ENCODE measurements around the gene IRAK2.
A peak's percentile ranks its signal among the peaks of the same experiment; 100 is the strongest.

IRAK2 gene

DNA sequence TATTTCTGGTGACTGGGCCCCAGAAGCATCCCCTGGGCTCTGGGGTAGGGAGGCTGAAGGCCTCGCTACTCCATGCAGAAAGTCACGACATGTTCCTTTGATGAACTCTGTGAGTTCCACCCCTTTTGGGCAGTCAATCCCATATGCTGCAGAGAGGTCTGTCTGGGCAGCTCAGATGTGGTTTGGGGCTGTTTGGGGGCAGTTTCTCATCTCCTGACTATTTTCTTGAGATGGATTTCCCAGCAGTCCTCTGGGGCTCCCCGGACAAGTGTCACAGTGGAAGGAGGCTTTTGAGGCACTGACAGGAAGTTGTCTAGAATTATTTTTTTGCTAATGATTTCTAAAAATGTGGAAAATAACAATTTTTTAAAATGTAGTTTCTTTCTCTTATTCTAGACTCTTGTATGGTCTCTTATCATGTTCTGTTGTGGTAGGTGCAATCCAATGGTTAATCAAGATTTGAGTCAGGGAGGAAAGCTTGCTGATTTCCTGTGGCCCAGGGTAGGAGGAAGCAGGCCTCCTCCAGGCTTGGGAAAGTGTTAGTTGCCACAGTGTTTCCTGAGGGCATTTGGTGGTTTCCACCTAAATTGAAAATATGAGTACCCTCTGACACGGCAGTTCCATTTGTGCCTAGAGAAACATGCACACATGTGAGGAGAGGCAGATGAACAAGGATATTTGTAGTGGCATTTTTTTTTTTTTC is 63.7 kb downstream of the IRAK2 start:
- DNase-seq: no peak

DNA sequence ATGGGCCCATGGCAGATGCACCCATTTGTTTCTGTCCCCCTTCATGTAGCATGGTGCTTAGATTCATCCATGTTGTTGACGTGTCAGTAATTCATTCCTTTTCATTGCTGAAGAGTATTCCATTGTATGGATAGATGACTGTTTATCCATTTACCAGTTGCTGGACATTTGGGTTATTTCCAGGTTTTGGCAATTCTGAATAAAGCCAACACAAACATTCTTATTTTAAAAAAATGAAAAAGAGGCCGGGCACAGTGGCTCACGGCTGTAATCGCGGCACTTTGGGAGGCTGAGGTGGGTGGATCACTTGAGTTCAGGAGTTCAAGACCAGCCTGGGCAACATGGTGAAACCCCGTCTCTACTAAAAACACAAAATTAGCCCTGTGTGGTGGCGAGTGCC is 64.9 kb downstream of the IRAK2 start:
- no peak for DNase-seq

DNA sequence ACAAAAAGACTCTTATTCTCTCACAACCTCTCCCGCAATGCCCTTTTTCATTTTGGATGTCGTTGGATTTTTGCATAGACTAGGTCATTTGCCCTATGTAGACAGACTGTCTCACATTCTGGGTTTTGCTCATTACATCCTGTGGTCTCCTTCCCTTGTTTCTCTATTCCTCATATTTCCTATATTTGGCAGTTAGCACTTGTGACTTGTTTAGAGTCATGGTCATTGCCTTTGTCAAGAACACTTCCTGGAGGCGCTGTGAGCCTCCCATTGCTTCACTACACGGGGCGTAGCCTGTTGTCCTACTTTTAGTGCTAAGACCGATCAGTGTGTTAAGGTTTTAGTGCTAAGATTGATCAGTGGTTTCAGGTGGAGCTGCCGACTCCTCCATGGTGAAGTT is 67.4 kb downstream of the IRAK2 start:
- DNase-seq: no peak

DNA sequence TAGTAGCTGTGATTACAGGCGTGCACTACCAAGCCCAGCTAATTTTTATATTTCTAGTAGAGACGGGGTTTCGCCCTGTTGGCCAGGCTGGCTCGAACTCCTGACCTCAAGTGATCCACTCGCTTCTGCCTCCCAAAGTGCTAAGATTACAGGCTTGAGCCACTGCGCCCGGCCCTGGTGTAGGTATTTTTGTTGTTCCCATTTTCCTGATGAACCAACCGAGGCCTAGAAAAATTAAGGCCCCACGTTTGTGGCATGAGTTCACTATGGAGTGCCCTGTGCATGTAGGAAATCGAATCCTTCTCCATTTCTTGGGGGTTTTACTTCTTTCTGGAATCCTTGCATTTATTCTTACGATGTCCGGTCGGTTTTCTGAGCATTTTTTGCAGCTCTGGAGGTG is 69.3 kb downstream of the IRAK2 start:
- no peak for DNase-seq

DNA sequence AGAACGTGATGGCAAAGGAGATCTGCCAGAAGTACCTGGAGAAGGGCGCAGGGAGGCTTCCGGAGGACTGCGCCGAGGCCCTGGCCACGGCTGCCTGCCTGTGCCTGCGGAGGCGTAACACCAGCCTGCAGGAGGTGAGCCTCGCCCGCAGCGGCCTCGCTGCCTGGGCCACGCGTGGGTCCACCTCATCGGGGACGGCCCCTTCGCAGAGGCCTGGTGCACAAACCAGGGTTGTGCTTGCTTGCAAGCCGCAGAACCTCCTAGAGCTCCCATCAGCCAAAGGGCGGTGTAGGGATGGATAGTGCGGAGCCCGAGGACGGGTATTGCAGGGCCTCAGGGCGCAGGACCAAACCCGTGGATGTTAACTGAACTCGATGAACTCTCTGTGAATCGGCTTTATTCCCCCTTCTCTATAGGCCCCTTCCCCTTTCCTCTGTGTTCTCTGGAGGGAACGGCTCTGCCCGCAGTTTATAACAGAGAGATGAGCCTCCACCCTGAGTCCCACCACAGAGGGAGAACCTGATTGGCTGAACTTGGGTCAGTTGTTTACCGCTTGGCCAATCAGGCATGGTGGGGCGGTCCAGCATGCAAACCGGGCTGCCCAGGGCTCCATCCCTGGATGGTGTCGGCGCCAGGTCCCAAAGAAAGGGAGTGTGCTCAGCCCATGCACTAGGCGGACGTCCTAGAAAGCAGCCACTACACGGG is 70.0 kb downstream of the IRAK2 start:
- DNase-seq: no peak

DNA sequence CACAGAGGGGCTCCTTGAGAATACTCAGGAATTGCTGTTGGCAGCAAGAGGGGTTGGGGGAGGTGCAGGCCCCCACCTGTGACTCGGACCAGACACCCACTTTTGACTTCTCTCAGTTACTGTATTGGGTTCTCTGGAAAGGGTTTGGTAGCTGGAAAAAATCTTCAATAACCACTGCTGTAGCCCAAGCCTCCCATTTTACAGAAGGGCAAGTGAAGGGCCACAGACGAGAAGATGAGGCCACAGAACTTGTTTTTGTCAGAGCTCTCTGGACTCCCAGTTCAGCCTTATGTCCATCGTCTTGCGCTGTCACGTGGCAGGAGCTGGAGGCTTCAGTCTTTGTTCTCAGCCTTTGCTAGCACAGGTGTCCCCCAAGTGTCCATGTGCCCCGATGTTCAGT is 70.8 kb downstream of the IRAK2 start:
- no peak for DNase-seq

DNA sequence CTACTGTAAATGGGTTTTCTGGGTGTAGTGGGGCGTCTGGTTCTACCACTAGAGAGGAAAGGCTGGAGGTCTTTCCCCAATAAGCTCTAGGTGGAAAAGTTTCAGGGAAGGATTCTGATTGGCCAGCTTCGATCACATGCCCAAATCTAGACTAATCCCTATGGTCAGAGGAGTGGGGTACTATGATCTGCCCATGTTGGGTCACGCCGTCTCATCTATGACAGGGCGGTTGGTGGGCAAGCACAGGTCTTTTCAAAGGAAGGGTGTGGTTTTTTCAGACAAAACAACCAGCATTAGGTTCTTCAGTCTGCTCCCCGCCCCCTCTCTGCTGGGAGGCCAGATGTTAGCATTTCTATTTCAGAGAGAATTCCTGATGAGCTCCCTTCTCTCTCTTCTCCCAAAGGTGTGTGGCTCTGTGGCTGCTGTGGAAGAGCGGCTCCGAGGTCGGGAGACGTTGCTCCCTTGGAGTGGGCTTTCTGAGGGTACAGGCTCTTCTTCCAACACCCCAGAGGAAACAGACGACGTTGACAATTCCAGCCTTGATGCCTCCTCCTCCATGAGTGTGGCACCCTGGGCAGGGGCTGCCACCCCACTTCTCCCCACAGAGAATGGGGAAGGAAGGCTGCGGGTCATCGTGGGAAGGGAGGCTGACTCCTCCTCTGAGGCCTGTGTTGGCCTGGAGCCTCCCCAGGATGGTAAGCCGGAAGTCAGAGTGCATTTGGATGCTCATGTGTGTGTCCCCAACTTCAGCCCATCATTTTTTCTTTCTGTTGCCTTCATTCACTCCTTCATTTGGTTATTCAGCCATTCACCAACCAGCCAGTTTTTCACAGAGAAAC is 73.8 kb downstream of the IRAK2 start:
- DNase-seq: no peak

DNA sequence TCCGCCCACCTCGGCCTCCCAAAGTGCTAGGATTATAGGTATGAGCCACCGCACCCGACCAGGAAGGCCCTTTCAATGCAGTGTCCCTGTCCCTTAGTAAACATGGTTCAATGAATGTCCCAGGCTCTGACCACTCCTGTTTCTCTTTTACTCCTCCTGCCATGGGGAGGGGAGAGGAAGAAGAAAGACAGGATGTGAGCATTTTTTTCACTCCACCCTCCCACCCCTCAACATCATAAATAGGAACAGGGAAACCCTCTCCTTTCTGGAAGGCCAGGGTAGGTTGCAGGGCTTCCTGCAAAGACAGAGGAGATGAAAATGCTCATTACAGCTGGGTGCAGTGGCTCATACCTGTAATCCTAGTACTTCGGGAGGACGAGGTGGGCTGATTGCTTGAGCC is 76.1 kb downstream of the IRAK2 start:
- no peak for DNase-seq

DNA sequence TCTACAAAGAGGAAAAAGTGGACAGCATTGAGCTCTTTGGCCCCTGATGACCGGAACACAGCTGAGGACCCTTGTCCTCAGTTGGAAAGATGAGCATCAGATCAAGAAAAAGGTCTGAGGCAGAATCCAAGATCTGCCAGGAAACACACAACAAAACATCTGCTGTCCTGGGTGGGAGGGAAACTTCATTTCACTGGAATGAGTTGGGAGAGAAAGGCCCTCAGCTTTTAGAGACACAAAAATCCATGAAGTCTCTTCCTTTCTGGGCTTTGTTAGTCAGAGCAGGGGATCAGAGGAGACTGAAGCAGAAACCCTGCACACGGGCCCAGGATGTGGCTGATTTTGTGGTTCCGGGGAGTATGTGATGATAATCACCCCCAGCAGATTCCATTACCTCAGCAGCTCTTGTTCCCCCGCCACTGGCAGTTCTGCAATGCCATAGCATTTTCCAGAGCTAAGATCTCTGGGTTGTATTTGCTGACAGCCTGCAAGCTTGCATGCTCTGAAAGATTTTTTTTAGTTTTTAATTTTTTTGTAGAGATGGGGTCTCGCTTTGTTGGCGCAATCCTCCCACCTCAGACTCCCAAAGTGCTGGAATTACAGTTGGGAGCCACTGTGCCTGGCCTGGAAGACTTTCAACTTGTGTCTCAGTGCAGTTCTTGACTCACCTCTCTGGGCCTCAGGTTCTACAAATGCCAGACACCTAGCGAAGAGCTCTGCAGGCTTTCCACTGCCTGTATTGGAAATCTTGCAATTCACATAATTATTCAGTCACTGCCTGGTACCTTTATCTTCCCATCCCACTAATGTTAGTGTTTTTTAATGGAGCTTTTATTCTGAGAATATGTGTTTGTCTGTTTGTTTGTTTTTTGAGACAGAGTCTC is 77.7 kb downstream of the IRAK2 start:
- DNase-seq: peak; percentile 88

DNA sequence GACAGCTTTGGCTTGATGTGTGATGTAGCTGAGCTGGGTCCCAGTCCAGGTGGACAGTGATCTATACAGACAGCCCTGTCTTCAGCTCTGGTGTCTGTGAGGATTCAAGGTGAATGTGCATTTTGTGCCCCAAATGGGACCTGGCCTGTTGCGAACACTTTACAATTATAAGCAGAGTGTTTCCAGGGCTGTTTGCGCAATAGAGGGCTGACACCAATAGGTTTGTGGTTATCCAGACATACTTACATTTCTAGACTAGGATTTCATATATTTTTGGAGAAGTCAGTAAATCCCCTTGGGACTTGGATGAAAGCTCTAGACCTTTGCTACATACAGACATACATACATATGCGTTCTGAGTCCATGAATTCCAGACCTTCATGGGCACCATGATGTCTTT is 79.3 kb downstream of the IRAK2 start:
- DNase-seq: peak; percentile 66

DNA sequence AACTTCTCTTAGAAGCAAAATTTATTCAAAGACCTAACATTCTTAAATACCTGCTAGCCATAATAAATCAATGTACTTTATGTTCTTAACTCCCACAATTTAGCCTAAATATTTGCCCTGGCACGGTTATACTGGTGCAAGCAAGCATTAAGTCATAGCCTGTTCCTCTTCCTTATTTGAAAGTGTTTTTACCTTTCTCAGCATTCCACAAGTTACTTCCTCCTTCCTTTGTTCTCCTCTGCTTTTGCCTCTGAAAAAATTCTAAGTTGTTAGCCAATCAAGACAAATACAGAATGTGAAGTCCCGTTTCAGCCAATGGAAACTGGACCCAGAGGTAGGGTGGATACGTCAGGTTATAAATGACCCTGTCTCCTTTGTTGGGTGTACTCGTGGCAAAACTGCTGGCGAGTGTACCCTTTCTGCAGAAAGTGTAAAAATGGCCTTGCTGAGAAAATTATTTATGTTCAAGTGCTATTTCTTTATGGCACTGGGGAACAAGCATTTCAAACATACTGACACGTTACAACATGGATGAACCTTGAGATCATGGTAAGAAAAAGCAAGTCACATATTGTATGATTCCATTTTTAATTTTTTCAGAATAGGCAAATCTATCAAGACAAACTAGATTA is 80.5 kb downstream of the IRAK2 start:
- DNase-seq: no peak

DNA sequence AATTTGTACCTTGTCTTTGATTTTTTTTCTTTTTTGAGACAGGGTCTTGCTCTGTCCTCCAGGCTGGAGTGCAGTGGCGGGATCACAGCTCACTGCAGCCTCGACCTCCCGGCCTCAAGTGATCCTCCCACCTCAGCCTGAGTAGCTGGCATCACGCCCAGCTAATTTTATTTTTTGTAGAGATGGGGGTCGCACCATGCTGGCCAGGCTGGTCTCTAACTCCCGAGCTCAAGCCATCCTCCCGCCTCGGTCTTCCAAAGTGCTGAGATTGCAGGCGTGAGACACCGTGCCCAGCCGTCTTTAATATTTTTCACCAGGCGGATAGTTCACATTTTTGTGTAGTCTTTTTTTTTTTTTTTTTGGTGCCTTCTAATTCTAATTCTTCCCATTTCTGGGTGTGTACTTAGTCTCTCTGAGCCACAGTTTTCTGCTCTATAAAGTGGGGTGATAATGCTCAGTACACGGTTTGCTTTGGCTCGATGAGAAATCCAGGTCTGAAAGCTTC is 83.0 kb downstream of the IRAK2 start:
- DNase-seq: no peak

DNA sequence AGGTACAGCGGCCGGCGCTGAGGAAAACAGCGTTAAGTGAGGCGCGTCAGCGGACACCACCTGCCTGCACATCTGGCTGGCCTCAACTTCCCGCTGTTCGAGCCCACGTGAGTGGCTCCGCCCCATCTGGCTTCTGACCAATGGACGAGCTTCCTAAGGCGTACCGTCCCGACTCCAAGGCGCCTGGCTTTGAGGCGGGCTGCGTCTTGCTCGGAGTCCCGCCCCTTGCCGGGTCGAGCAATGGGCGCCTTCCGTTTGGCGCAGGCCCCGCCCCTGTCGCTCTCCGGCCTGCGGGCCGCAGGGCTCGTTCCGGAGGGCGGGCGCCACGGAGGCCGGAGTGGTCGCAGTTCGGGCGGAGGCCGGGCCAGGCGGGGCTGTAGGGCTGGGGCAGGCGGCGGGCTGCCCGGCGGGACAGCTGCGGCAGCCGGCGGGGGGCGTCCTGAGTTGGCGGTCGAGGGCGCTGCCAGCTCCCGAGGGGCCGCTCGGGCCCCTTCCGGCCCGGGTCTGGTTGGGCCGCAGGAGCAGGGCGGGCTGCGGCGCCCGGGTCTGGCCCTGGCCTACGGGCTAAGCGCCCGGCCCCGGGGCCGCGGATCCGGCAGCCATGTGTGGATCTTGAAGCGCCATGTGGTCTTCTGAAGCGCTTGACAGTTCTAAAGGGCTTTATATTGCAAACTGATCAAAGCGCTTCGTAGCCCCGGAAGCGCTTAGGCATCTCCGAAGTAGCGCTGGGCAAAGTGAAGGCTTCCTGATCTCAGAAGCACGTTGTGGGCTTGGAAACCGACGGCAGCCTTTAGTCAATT is 83.7 kb downstream of the IRAK2 start, which contains the start of gene TATDN2:
Gene TATDN2, plus strand, starts transcription at position 276 of the 800 bp plus-strand sequence. CDS start 742 bp downstream, outside the sequence.
- peak; percentile 97 for DNase-seq

DNA sequence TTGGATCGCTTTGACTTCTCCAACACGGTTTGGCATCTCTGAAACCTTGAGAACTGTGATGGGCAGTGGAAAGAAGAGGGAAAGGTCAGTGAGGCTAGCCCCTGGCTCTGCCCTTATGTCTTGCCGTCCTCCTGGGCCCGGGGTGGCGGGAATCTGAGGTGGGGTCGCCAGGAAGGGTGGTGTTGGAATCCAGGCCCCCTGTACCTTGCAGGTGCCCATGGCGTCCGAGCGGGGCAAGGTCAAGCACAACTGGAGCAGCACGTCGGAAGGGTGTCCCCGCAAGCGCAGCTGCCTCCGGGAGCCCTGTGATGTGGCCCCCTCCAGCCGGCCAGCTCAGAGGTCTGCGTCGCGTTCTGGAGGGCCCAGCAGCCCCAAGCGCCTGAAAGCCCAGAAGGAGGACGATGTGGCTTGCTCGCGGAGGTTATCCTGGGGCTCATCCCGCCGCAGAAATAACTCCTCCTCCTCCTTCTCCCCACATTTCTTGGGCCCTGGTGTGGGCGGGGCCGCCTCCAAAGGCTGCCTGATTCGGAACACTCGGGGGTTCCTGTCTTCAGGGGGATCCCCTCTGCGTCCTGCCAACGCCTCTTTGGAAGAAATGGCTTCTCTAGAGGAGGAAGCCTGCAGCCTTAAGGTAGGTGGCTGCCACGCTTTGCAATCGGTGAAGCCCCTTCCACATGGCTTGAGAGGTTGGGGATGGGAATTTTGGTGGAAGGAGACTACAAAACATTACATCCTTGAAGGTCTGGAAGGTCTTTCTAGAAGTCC is 84.4 kb downstream of the IRAK2 start:
- peak; percentile 9 for DNase-seq

DNA sequence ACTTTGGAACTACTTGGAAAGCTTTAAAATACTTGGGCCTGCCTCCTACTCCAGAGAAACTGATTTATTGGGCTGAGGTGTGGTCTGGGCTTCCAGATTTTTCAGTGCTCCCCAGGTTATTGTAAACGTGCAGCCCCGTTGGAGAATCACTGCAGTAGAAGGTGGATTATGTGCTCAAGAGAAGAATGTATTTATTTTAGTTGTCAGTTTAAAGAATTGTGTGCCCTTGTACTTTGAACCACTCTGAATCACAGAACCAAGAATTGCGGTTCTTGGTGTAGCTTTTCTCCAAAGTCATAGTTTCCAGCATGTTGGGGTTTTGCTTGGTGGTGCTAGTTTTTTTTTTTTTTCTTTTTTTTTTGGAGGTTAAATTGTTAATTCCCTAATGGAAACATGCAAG is 85.1 kb downstream of the IRAK2 start:
- peak; percentile 18 for DNase-seq

DNA sequence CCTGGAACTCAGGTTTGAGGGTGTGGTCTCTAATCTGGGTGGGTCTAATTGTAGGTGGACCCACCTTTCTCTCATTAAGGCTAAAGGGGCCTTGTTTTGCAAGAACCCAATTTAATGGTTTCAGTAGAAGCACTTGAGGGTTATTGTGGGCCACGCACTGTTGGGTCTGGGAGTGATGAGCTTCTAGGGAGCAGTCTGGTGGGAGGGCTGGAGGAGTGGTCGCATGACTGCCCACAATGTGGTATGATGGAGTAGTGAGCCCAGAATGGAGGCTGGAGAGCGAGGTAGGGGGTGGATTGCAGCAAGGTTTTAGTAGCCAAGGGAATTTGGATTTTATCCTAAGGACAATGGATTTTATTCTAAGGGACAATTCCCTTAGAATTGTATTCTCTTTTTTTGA is 86.3 kb downstream of the IRAK2 start:
- DNase-seq: no peak

DNA sequence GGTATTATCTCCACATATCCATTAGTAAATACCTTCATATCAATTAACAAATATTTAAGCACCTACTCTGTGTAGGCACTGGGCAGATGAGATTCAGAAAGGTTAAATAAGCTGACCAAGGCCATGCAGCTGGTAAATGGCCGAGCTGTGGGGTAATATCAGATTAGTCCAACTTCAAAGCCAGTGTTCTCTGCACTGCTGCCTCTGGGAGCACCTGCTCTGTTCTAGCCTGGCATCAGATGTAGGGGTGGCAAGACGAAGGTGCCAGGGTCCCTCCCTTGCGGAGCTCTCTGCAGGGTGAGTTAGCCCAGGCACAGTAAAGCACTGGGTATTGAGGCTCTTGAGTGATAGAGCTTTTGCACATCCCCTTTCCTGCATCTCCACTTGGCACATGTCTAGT is 89.0 kb downstream of the IRAK2 start:
- no peak for DNase-seq

DNA sequence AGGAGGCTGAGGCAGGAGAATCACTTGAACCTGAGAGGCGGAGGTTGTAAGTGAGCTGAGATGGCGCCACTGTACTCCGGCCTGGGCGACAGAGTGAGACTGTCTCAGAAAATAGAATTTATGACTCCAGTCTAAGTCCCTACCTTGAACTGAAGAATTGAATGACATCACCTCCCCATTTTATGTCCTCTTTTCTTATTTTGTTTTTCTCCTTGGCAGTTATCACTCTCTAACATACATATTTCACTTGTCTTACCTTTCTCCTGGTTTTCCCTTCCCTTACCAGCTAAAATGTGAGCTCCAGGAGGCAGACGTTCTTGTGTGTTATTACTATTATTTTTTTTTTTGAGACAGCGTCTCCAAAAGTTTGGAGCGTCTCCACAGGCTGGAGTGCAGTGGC is 91.1 kb downstream of the IRAK2 start:
- no peak for DNase-seq

DNA sequence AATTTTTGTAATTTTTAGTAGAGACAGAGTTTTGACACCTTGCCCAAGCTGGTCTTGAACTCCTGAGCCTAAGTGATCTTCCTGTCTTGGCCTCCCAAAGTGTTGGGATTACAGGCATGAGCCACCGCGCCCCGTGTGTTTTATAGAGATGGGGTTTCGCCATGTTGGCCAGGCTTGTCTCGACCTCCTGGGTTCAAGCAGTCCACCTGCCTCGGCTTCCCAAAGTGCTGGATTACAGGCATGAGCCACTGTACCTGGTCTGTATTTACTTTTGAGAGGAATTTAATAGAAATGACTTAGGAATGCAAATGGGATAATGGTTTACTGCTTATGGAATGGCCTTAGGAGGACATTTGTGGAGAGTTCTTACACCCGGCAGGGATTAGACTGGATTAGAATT is 94.3 kb downstream of the IRAK2 start:
- no peak for DNase-seq

DNA sequence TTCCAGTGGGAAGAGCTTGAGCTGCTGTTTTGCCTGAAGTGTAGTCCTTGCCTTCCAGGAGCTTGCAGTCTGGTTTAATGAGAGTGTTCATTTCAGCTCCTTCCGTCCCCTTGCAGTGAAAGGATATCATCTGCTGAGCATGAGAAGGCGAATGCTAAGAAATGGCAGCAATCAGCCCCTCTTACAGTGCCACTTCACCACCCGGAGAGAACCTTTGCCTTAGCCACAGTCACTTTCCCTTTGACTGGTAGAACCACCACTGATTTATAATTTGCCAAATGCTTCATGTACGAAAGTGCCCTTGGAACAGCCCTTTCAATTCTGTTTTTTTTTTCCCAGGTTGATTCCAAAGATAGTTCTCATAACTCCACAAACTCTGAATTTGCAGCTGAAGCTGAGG is 95.1 kb downstream of the IRAK2 start:
- DNase-seq: no peak
